HG03571 (cell line): ENCODE measurements around the gene VPS26C.
A peak's percentile ranks its signal among the peaks of the same experiment; 100 is the strongest.

Source experiments
- ATAC-seq: cut with Tn5 transposase; IDR thresholded peaks from one replicate; pipeline ENCODE4 v1.9.1; 2021; ENCODE audit not compliant: unreplicated experiment

Gene VPS26C

DNA sequence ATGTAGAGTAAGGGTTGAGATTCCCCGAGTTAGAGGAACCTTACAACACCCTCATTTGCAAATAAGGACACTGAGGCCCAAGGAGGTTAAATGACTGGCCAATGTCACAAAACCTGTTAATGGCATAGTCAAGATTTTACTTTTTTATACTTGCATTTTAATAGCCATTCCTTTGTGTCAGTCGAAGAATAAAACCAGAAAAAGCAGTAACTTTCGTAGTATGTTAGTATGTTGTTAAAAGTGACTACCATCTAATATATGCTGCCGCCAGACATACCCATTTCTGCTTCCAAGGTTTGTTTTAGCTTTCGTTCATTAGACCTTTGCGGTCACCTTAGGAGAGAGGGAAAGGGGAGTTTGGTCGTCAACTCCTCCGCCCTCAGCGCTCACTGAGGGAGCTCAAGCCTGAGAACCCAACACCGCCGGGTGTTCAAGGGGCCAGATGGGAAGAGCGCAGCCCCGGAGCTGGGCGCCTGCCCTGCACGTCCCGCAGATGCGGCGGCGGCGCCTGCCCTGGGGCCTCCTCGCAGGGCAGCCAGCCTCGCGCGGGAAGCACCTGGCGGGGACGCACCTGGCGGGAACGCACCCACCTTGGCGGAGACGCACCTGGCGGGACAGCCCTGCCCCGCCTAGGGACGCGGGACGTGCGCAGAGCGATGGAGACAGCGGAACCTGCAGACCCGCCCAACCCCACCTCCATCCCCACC is 466 bp downstream of the VPS26C start:
- ATAC-seq = peak; percentile 3

DNA sequence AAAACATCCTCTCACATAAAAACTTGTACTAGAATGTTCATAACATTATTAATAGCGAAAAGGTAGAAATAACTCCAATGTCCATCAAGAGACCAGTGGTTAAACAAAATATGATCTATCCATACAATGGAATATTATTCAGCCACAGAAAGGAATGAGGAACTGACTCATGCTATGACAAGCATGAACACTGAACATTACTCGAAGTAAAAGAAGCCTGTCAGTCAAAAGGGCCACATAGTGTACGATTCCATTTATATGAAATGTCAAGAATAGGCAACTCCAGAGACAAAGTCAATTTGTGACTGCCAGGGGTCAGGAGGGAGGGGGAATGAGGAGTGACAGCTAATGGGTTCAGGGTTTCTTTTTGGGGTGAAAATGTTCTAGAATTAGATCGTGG is 2.3 kb downstream of the VPS26C start:
- ATAC-seq = no peak

DNA sequence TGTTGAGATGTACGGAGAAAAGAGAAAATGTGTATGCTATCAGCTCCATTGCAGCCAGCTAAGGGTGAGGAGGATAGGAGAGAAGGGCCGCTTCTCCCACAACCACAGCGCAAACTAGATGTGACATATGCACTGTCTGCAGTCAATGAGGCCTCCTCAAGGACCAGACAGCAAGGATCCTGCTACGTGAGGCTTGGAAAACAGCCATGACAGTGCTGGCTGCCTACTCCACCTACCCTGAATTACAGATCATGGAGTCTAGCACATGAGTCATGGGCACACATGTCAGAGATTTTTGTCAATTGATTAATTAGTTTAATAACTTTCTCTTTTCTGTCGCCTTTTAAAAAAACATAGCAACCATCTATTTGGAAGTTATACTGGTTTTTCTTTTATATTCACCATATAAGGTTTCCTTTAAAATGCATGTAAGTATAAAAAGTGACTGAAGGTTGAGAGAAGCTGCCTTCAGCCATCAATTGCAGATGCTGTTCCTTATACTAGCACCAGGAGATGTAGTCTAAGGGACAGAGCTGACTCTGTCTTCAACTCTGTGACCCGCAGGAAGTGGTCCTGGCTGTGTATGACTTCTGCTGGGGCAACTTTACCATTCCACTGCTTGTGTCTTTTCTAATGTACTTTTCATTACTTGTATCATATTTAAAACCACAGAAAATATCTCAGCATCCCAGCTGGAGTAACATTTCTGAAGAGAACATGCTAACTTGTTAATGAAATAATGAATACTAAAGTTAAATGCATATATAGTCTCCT is 3.1 kb downstream of the VPS26C start:
- ATAC-seq = no peak

DNA sequence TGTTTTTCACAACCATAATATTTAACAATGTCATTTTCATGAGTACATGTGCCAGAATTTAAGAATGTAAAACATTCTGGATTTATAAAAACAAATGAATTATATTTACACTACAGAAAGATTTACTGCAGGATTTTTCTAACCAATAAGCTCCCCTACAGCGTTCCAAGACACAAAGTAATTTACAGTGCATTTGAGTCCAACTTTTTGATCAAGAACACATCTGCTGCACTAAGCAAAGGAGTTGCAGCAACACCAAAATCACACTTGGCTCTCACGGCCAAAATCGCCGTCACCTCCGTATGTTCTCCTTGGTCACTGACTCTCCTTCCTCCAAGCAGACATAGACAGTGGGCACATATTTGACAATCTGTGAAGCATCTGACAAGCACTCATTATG is 7.7 kb downstream of the VPS26C start:
- no peak for ATAC-seq

DNA sequence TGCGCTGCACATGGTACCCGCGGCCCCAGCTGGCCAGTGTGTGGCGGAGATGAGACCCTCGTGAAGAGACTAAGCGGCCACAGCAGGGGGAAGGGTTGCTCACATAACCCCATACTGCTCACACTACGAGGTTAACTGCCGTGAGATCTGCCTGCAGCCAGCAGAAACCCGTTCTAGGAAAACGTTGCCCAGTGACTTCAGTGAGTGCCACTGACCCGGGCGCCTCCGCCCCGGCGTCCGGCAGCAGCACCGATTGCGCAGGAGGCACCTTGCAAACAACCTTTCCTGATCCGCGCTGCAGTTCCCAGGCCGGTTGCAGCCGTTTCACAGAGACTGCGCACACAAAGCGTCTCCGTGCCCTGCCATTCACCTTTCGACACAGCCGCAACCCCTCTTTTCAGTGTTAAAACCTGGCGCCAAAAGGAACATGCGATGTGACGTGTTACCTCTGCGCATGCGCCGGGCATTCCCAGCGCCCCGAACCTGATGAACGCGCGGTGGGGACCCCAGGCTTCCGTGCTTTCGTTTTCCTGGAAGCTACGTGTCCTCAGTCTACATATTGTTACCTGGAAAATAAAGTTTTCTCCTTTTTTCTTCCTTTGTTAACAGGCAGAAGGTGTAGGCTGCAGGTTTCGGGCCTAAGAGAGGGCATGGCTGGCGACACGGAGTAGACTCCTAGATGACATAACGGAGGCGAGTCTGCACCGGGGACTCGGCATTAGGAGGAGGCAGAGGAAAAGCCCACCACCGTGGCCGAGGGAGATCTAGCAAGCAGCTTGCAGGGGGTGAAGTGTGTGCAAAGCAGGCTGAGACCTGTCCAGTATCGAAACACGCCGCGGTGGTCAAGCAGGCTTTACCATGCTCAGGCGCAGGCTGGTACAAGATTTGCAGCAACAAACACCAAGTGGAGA is 8.9 kb downstream of the VPS26C start:
- ATAC-seq = peak; percentile 68

DNA sequence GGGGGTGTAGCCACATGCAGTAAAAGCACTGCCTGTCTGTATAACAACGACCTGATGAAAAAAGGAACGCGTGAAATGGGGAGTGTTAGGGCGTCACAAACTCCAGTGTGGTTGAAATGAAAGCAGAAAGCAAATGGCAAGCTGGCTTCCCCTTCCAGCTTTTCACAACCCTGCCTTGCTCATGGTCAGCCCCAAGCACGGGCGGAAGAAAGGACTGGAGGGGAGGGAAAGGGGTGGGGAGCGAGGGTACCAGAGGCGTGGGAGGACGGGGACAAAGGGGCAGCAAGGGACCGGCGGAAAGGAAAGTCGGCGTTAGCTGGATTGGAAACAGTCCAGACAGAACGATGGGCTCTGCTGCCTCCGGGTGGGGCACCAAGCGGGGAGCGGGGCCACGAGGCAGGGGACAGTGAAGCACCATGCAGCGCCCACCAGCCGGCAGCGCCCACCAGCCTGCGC is 9.6 kb downstream of the VPS26C start:
- no peak for ATAC-seq

DNA sequence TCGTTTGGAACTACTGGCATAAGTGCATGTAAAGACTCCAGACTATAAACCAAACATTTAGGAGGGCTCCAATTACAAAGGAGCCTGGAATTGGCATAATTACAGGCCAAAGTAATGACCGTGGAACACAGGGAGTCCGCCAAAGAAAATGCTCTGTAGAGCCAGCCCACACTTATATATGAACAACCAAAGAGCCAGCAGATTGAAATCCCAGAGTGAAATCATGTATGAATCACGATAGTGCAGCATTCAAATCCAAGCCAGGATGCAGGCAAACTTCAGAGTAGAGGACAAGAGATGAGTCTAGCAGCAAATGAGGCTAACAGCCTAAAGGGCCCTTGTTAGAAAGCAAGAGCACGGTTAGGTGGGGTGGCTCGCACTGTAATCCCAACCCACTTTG is 13.1 kb downstream of the VPS26C start:
- ATAC-seq = no peak

DNA sequence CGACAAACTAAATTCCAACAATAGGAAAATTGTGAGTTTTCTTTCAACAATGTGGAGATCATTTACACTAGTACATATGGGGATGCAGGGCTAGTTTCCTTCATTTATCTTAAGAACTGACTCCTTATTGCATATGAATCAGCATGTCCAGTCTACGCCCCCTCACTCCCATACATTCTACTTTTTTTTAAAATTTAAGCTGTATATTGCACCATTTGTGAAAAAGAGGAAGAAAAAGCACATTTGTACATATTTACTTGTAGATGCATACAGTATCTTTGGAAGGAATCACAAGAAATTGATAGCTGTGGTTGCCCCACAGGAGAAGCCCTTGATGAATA is 15.9 kb downstream of the VPS26C start:
- no peak for ATAC-seq

DNA sequence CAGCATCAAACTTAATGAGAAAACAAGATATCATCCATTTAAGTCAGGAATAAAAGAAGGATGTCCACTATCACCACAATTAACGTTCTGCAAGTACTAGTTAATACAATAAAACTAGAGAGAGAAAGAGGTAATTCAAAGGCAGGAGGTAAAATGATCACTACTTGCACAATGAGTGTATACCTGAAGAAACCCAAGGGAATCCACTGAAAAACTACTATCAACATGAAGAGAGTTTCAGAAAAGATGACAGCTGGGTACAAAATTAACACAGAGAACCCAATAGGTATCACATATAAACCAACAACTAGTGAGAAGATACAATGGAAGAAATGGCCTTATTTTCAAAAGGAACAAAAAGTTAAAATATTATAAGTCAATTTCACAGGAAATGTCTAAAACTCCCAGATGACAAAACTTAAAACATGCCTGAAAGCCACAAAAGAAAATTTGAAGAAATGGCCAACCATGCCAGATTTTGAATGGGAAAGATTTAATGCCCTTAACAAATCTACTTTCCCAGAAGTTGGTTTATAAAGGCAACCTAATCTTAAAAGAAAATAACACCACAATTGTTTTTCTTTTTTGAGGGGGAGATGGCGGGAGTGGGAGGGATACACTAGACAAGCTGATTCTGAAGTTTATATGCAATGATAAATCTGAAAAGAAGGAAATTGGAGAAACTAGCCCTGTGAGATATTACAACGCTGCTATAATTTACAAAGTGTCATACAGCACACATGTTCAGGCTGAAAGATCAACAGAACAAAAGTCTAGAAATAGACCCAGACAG is 17.8 kb downstream of the VPS26C start:
- no peak for ATAC-seq

DNA sequence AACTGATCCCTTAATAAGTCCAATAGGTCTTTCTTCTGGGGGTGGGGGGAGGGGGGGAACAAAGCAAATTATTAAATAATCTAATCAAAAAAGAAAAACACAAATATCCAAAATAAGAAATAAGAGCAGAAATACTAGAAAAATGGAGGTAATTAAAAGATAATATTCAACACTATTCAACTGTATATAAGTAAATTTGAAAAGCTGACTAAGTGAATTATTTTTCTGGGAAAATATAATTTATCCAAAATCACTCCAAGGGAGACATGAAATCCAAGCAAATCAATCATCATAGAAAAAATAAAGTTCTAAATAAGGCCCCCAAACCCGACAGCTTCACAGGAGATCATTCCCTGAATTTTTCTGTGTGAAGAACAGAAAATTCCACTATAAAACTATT is 18.8 kb downstream of the VPS26C start:
- no peak for ATAC-seq

DNA sequence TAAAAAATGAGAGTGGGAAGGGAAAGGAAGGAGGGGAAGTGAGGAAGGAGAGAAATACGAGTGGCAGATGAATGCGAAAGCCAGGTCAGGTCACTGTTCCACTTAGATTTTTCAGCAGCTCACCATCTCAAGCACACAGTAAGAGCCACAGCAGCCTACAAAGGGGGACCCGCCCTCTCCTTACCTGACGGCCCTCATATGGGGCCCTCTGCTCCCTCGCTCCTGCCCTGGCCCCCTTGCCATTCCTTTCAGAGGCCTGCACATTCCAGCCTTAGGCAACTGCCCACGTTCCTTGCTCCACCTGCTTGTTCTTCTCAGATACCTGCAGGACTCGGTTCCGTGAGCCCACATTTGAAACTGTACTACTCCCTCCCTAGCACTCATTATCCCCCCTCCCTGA is 22.0 kb downstream of the VPS26C start:
- ATAC-seq = no peak

DNA sequence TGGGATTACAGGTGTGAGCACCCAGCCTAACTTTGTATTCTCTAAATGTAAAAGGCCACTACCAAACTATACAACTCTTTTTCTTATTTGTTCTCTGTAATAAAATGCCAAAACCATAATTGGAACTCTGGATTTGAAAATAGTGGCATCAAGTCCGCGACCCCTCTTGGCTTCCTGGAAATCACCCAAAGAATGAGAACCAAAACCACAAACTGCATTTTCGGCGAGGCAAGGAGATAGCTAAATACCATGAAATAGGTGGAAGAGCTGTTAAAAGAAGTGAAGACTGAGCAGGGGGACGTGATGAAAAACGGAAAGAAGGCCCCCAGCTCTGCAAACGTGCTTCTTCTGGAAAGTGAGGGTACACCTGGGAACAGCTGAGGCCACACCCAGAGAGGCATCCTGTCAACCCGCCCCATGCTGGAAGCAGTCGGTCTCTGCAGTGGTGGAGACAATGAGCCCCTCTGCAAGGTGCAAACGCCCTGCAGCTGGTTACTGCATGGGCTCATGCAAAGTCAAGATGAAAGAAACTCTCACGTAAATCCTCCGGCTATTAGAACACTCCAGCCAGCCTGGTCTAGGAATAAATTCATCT is 22.5 kb downstream of the VPS26C start:
- no peak for ATAC-seq

DNA sequence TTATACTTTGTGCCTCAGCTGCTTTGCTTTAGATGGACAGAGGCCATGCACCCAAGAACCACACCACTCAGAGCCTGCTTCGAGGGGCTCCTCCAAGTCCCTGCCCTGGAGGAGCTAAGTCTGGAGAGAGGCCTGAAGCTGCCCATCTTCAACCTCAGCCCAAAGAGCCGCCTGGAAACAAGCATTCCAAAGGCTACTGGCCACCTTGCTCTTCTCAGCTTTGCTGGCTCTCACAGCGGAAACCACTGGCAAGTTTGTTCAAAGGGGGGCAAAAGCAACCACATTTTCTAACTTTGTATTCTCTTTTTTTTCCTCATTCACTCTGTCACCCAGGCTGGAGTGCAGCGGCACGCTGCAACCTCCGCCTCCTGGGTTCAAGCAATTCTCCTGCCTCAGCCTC is 23.2 kb downstream of the VPS26C start:
- ATAC-seq = no peak

DNA sequence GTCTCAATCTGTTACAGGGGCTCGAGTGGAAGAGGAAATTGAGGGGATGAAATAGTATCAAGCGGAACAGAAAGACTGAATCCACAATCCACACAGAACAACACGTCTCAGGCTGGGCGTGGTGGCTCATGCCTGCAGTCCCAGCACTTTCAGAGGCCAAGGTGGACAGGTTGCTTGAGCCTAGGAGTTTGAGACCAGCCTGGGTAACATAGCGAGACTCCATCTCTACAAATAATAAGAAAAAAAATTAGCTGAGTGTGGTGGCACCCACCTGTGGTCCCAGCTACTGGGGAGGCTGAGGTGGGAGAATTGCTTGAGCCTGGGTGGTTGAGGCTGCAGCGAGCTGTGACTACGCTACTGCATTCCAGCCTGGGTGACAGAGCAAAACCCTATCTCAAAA is 25.7 kb downstream of the VPS26C start:
- no peak for ATAC-seq

DNA sequence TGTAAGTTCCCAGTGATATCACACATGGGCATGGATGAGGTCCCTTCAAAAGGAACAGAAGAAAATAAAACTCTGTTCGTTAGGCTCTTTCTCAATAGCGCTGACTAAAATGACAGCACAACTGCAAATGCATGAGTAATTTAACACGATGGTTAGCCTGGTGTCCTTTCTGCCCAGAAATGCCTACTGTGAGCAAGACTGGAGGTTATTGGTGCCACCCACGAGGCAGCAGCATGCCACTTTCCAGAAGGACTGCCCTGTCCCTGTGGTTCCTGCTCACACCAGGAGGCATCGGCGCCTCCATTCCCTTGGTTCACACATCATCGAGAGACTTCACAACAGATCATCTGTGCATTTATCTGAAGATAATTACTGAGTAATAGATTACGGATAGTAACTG is 26.2 kb downstream of the VPS26C start:
- no peak for ATAC-seq

DNA sequence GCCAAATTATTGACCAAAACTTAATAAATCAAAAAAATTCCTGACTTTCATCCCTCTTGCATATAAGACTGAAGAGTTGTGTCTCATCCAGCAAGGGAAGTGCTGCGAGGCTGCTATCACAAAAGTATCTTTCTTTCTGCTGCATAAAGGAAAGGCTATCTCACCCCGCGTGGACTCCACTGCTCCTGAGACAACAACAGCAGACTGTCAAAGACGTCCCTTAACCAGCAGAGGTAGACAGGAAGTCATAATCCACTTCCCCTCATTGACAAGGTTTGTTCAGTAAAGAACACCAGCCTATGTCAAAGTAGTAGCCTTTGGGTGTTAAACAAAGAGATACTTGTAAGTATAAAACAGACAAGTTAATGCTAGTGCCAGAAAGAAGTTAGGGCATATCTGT is 29.4 kb downstream of the VPS26C start:
- ATAC-seq = no peak

DNA sequence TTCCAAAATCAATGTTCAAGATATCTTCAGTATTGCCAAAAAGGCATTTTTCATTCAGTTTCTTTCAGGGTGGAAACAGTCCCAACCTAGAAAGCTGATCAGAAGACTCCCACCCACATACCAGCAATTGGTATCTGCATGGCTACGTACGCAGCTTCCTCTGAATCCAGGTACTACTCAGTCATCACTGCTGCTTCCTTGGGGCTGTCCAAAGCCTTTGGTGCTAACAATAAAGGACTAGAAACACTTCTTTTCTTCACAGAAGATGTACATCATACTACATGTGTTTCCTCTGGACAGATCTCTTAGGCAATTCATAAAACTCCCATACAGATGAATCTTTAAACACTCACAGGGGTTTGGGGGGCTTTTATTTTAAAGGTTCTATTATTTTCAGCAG is 29.8 kb downstream of the VPS26C start:
- no peak for ATAC-seq

DNA sequence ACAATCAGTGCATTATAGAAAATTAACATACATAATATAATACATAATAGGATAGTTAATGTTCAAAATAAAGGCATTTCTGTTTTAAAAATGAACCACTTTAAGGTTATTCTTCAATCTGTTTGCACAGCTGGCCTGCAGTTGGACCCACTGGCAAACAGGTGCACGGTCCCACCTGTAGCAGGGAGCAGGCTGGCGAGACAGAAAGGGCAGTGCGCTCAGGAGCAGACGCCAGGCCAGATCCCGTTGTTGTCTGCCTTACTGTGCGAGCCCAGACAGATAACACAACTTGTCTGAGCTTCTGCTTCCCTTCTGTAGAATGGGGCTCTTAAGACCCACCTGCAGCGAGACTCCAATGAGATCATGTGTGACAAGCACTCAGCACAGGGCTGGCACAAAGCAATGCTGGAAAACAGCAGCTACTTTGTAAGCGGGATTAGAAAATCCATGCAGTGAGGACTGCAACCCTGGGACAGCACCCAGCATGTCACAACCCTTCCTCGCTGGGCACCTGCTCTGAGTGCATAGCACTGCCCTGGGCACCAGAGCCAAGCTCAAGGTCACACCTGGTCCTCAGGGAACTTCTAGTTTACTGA is 33.5 kb downstream of the VPS26C start:
- no peak for ATAC-seq

DNA sequence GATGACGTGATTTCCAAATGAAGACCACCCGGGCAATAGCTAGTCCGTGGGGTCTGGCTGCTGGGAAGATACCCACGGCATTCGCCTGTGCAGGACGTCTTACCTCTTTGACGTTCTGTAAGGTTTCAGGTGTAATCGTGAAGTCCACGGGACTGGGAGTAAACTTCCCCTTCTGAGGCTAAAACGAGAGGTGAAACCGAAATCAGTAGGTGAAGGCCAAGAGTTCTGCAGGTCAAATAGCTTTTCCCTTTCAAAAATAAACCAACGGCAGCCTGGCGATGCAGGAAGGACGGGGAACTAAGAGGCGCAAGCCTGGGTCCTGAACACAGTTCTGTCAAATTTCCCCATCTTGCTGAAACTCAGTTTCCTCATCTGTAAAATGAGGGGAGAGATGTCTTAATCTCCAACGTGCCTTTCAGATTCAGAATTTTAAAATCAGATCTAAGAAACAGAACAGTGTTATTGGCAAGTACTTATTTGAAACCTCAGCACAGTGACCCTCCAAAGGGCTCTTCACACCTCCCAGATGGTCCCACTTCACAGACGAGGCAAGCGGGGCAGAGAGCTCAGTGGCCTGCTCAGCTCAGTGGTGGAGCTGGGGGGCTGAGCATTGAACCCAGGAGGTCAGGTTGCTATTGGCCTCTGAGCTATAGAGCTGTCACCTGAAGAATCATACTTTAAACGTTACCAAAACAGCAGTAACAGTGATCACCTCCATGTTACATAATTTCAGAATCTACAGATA is 34.7 kb downstream of the VPS26C start:
- no peak for ATAC-seq
